AML-193 (cell line): ENCODE results near the gene GALNT15.

Experiments
- DNase-seq, 2 experiments: peaks; one replicate each; lab custom pipeline; 2025; lab: John Stamatoyannopoulos, UW

Gene GALNT15

GRCh38 chr3:16227566-16227965, 53.1 kb downstream of the GALNT15 start:
- DNase-seq, result no peak

GRCh38 chr3:16229681-16230080, 55.2 kb downstream of the GALNT15 start:
- DNase-seq, result no peak

- no peak for DNase-seq
Measured at GRCh38 chr3:16231983-16232382, 57.5 kb downstream of the GALNT15 start.

GRCh38 chr3:16233806-16234205, 59.3 kb downstream of the GALNT15 start:
- DNase-seq, result no peak

GRCh38 chr3:16234281-16234680, 59.8 kb downstream of the GALNT15 start:
- DNase-seq, result no peak

- peak; percentile 39 to 40 for DNase-seq
Measured at GRCh38 chr3:16236030-16236639, 61.7 kb downstream of the GALNT15 start.

- DNase-seq, result no peak
Measured at GRCh38 chr3:16236856-16237393, 62.4 kb downstream of the GALNT15 start.

- no peak for DNase-seq
Measured at GRCh38 chr3:16239086-16239770, 64.7 kb downstream of the GALNT15 start.

- no peak for DNase-seq
Measured at GRCh38 chr3:16239780-16240179, 65.3 kb downstream of the GALNT15 start.

GRCh38 chr3:16240229-16241023, 65.9 kb downstream of the GALNT15 start:
- DNase-seq, result peak; percentile 40 to 49

GRCh38 chr3:16241225-16241624, 66.7 kb downstream of the GALNT15 start:
- DNase-seq, result no peak

- DNase-seq, result no peak
Measured at GRCh38 chr3:16242177-16242576, 67.7 kb downstream of the GALNT15 start.

GRCh38 chr3:16243706-16244490, 69.4 kb downstream of the GALNT15 start:
- no peak for DNase-seq

- DNase-seq, result no peak
Measured at GRCh38 chr3:16245609-16246008, 71.1 kb downstream of the GALNT15 start.

- DNase-seq, result peak; percentile 82 to 85
Measured at GRCh38 chr3:16247282-16248061, 73.0 kb downstream of the GALNT15 start.

GRCh38 chr3:16248556-16248955, 74.1 kb downstream of the GALNT15 start:
- no peak for DNase-seq

- DNase-seq, result peak; percentile 13 to 41
Measured at GRCh38 chr3:16249336-16249735, 74.9 kb downstream of the GALNT15 start.

- no peak for DNase-seq
Measured at GRCh38 chr3:16249886-16250285, 75.4 kb downstream of the GALNT15 start.

GRCh38 chr3:16251316-16252085, 77.0 kb downstream of the GALNT15 start:
- DNase-seq, result no peak

GRCh38 chr3:16252243-16252978, 77.9 kb downstream of the GALNT15 start:
- no peak for DNase-seq
